Adipose tissue (tissue), 3 donors: ENCODE measurements around the gene MTAP. TPM values are rescaled to one million over a fixed set of nuclear protein-coding genes. Genes with fewer than 3 reads are reported as not detected.
"Not testable (repeated sequence)": the region's sequence is repeated elsewhere in the genome, so short reads cannot be mapped to it uniquely, and the experiment has no call there.

Experiments used
- H3K27ac ChIP-seq: one replicate; pipeline ENCODE4 v1.5.1; 2013; ENCODE audit warnings: low read depth, low read length
- WGBS, 3 donors: extraction: QIAGEN DNeasy Blood & Tissue Kit; methylation state at CpG; one replicate each; pipeline ENCODE4 v1.1.7; 2013; 5-methylcytosine and 5-hydroxymethylcytosine counted together
- polyA plus RNA-seq, 3 donors: library from polyadenylated mRNA; stranded (reverse); fragments of 200-250 nt; gene quantifications; one replicate each; pipeline ENCODE4 v1.2.3, GENCODE V29; 2013
- donor health status: healthy with polysubstance abuse.
- donor health status: Bipolar disorder and iron deficiency.
- donor health status: healthy.

MTAP gene
- polyA plus RNA-seq, 3 donors = 7.7 to 13.4 (median 13.0) TPM

GRCh38 chr9:21945606-21946005 is 143.2 kb downstream of the MTAP start:
- H3K27ac ChIP-seq = no peak overlapping the region
- 87 to 100% (median 95%) methylated on average over 2 of the region's 2 CpGs for WGBS, 3 donors

GRCh38 chr9:21958833-21959232 is 156.4 kb downstream of the MTAP start:
- H3K27ac ChIP-seq = no peak overlapping the region
- WGBS, 3 donors = 69 to 92% (median 81%) methylated on average over 2 of the region's 2 CpGs

GRCh38 chr9:21959268-21959667 is 156.8 kb downstream of the MTAP start:
- WGBS, 3 donors = 84 to 94% (median 92%) methylated on average over 17 to 27 of the region's 33 CpGs
- H3K27ac ChIP-seq = not testable (repeated sequence)

- H3K27ac ChIP-seq = no peak overlapping the region
- WGBS, 3 donors = 88 to 95% (median 92%) methylated on average over 2 of the region's 2 CpGs
Observed at GRCh38 chr9:21961569-21961968, 159.1 kb downstream of the MTAP start.

GRCh38 chr9:21964925-21965385 is 162.5 kb downstream of the MTAP start:
- H3K27ac ChIP-seq = no peak overlapping the region
- WGBS, 3 donors = 2 to 7% (median 3%) methylated on average over 29 of the region's 29 CpGs

- H3K27ac ChIP-seq = no peak overlapping the region
- WGBS, 3 donors = 3 to 4% (median 3%) methylated on average over 30 of the region's 30 CpGs
Observed at GRCh38 chr9:21965401-21965951, 163.0 kb downstream of the MTAP start.

GRCh38 chr9:21966140-21966851 is 163.9 kb downstream of the MTAP start:
- no peak overlapping the region for H3K27ac ChIP-seq

GRCh38 chr9:21967169-21967568 is 164.7 kb downstream of the MTAP start:
- no peak overlapping the region for H3K27ac ChIP-seq

More at GRCh38 chr9:21966140-21966851, 163.9 kb downstream of the MTAP start:
- 14 to 22% (median 16%) methylated on average over 15 of the region's 15 CpGs for WGBS, 3 donors

GRCh38 chr9:21967702-21968101 is 165.3 kb downstream of the MTAP start:
- no peak overlapping the region for H3K27ac ChIP-seq
- 21 to 23% (median 23%) methylated on average over 10 of the region's 10 CpGs for WGBS, 3 donors

More at GRCh38 chr9:21967169-21967568, 164.7 kb downstream of the MTAP start:
- whole genome bisulfite sequencing, 3 donors = 6 to 13% (median 9%) methylated on average over 19 of the region's 19 CpGs

- 6 to 9% (median 9%) methylated on average over 41 of the region's 41 CpGs for WGBS, 3 donors
- H3K27ac ChIP-seq = no peak overlapping the region
Observed at GRCh38 chr9:21968331-21969010, 166.0 kb downstream of the MTAP start.

GRCh38 chr9:21969011-21969940 is 166.8 kb downstream of the MTAP start:
- WGBS, 3 donors = 6 to 11% (median 10%) methylated on average over 27 to 28 of the region's 28 CpGs
- H3K27ac ChIP-seq = no peak overlapping the region

GRCh38 chr9:21969951-21970799 is 167.7 kb downstream of the MTAP start:
- 12 to 19% (median 16%) methylated on average over 24 of the region's 24 CpGs for WGBS, 3 donors

GRCh38 chr9:21970800-21971640 is 168.6 kb downstream of the MTAP start:
- 6 to 10% (median 8%) methylated on average over 42 to 45 of the region's 45 CpGs for WGBS, 3 donors
- no peak overlapping the region for H3K27ac ChIP-seq

More at GRCh38 chr9:21969951-21970799, 167.7 kb downstream of the MTAP start:
- no peak overlapping the region for H3K27ac ChIP-seq

GRCh38 chr9:21972361-21972760 is 169.9 kb downstream of the MTAP start:
- no peak overlapping the region for H3K27ac ChIP-seq

GRCh38 chr9:21974343-21974721 is 171.9 kb downstream of the MTAP start:
- WGBS, 3 donors = 4 to 7% (median 4%) methylated on average over 21 of the region's 21 CpGs

GRCh38 chr9:21974722-21975409 is 172.4 kb downstream of the MTAP start:
- 1 to 2% (median 1%) methylated on average over 48 to 51 of the region's 51 CpGs for WGBS, 3 donors
- H3K27ac ChIP-seq = no peak overlapping the region

More at GRCh38 chr9:21974343-21974721, 171.9 kb downstream of the MTAP start:
- no peak overlapping the region for H3K27ac ChIP-seq
